ENCODE measurements around the gene RUNX1. TPM values are rescaled to one million over a fixed set of nuclear protein-coding genes. Genes with fewer than 3 reads are reported as not detected.

The RUNX1 gene
- total and polyA plus RNA-seq, 2 of the 13 experiments (the other 11 are each of a cell fraction or from before 2014, with no cell fraction given), result 5.4 to 6.4 TPM

DNA sequence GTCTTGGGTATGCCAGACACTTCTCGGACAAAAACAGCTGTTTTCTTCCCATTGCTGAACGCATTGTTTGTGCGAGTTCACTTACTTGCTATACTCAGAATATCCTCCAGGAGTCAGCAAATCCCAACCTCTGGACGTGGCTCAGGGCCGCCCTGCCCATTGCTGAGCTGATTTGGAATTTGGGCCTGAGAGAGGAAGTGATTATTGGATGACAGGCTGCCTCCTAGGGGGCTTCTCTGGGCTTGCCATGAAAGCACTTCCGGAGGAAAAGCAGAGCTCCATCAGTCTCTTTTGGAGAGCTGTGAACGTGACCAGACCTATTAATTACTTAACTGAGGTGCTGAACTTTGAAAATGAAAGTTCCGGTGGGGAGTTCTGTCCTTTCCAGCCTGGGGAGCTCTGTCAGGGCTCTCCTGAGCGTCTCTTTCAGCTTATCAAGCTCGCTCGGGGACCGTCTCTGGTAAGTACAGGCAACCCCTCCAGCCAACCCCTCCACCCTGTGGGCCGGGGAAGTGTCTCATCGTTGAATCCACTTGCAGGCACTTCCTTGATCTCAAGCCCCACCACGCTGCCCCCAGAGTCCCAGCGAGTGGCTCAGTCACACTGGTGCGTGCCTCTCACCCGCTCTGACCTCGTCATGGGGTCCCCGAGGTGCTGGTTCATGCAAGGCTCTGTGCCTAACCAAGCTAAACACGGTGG, 303.4 kb downstream of the RUNX1 start (continued):
- TF ChIP-seq, protein P1, sequence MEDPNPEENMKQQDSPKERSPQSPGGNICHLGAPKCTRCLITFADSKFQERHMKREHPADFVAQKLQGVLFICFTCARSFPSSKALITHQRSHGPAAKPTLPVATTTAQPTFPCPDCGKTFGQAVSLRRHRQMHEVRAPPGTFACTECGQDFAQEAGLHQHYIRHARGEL (CRISPR knock-in tag; IDR thresholded peaks at IDR 0.05), result 0 out of 2 replicates have a peak, but pooled peaks have one; percentile 53
- no peak for TF ChIP-seq AGO2 (optimal IDR thresholded peaks at IDR 0.05; ENCODE audit: low read depth, low read length)
- TF ChIP-seq KDM1A (CRISPR knock-in tag; IDR thresholded peaks at IDR 0.05), result no peak
- peak; percentile 62 for TF ChIP-seq KMT2A (CRISPR knock-in tag; IDR thresholded peaks at IDR 0.05)
- TF ChIP-seq, protein P2, sequence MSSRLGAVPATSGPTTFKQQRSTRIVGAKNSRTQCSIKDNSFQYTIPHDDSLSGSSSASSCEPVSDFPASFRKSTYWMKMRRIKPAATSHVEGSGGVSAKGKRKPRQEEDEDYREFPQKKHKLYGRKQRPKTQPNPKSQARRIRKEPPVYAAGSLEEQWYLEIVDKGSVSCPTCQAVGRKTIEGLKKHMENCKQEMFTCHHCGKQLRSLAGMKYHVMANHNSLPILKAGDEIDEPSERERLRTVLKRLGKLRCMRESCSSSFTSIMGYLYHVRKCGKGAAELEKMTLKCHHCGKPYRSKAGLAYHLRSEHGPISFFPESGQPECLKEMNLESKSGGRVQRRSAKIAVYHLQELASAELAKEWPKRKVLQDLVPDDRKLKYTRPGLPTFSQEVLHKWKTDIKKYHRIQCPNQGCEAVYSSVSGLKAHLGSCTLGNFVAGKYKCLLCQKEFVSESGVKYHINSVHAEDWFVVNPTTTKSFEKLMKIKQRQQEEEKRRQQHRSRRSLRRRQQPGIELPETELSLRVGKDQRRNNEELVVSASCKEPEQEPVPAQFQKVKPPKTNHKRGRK (CRISPR knock-in tag; IDR thresholded peaks at IDR 0.05), result no peak
- TF ChIP-seq, protein P3, sequence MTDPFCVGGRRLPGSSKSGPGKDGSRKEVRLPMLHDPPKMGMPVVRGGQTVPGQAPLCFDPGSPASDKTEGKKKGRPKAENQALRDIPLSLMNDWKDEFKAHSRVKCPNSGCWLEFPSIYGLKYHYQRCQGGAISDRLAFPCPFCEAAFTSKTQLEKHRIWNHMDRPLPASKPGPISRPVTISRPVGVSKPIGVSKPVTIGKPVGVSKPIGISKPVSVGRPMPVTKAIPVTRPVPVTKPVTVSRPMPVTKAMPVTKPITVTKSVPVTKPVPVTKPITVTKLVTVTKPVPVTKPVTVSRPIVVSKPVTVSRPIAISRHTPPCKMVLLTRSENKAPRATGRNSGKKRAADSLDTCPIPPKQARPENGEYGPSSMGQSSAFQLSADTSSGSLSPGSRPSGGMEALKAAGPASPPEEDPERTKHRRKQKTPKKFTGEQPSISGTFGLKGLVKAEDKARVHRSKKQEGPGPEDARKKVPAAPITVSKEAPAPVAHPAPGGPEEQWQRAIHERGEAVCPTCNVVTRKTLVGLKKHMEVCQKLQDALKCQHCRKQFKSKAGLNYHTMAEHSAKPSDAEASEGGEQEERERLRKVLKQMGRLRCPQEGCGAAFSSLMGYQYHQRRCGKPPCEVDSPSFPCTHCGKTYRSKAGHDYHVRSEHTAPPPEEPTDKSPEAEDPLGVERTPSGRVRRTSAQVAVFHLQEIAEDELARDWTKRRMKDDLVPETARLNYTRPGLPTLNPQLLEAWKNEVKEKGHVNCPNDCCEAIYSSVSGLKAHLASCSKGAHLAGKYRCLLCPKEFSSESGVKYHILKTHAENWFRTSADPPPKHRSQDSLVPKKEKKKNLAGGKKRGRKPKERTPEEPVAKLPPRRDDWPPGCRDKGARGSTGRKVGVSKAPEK (CRISPR knock-in tag; IDR thresholded peaks at IDR 0.05; ENCODE audit: borderline replicate concordance), result no peak
- TF ChIP-seq SKI (IDR thresholded peaks at IDR 0.05; ENCODE audit: partially characterized antibody), result peak; percentile 20
- TF ChIP-seq GZF1 (CRISPR knock-in tag; IDR thresholded peaks at IDR 0.05), result no peak
- TF ChIP-seq, protein P4, sequence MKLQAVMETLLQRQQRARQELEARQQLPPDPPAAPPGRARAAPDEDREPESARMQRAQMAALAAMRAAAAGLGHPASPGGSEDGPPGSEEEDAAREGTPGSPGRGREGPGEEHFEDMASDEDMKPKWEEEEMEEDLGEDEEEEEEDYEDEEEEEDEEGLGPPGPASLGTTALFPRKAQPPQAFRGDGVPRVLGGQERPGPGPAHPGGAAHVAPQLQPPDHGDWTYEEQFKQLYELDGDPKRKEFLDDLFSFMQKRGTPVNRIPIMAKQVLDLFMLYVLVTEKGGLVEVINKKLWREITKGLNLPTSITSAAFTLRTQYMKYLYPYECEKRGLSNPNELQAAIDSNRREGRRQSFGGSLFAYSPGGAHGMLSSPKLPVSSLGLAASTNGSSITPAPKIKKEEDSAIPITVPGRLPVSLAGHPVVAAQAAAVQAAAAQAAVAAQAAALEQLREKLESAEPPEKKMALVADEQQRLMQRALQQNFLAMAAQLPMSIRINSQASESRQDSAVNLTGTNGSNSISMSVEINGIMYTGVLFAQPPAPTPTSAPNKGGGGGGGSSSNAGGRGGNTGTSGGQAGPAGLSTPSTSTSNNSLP (IDR thresholded peaks at IDR 0.05; ENCODE audit: low read depth, low read length), result peak; percentile 80
- TF ChIP-seq, protein P5, sequence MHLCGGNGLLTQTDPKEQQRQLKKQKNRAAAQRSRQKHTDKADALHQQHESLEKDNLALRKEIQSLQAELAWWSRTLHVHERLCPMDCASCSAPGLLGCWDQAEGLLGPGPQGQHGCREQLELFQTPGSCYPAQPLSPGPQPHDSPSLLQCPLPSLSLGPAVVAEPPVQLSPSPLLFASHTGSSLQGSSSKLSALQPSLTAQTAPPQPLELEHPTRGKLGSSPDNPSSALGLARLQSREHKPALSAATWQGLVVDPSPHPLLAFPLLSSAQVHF (CRISPR knock-in tag; IDR thresholded peaks at IDR 0.05), result no peak
- no peak for TF ChIP-seq ETV6 (CRISPR knock-in tag; conservative IDR thresholded peaks at IDR 0.05)
- TF ChIP-seq, protein P6, sequence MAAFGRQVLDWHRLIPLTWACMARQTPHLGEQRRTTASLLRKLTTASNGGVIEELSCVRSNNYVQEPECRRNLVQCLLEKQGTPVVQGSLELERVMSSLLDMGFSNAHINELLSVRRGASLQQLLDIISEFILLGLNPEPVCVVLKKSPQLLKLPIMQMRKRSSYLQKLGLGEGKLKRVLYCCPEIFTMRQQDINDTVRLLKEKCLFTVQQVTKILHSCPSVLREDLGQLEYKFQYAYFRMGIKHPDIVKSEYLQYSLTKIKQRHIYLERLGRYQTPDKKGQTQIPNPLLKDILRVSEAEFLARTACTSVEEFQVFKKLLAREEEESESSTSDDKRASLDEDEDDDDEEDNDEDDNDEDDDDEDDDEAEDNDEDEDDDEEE (CRISPR knock-in tag; IDR thresholded peaks at IDR 0.05), result no peak
- TF ChIP-seq RORA (CRISPR knock-in tag; IDR thresholded peaks at IDR 0.05), result no peak
- TF ChIP-seq FOXJ3 (CRISPR knock-in tag; IDR thresholded peaks at IDR 0.05; ENCODE audit: borderline replicate concordance), result peak; percentile 51; the same call in 1 of the 2 replicates
- TF ChIP-seq ZNF282 (IDR thresholded peaks at IDR 0.05; ENCODE audit: partially characterized antibody), result no peak
- TF ChIP-seq RFXAP (CRISPR knock-in tag; IDR thresholded peaks at IDR 0.05; ENCODE audit: borderline replicate concordance), result 0 out of 2 replicates have a peak, but pooled peaks have one; percentile 34

All from HepG2 (cell line).